ENCODE results near the gene ARHGAP10.

The ARHGAP10 gene

DNA sequence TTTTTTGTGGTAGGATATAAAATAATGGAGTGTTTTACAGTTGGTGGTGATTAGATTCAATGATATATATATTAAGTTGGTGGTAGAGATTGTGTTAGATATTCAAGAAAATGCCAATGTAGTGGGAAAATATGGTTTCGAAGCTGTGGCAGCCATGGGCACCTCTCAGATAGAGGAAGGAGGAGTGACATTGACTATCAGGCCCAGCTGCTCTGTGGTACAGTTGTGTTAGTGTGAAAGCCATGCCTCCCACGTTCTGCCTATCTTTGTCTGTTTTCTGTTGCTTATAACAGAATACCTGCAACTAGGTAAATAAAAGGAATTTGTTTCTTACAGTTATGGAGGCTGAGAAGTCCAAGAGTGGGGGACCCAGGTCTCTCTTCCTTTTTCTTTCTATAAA lies 101.9 kb downstream of the ARHGAP10 start:
- Histone ChIP-seq H4K20me1 (ENCODE audit: control insufficient read depth, insufficient read depth, low read depth, low read length) (no peaks in the 10 kb centered on the region), H3K27ac (ENCODE audit: low read depth, low read length) (no peak overlapping the region)

DNA sequence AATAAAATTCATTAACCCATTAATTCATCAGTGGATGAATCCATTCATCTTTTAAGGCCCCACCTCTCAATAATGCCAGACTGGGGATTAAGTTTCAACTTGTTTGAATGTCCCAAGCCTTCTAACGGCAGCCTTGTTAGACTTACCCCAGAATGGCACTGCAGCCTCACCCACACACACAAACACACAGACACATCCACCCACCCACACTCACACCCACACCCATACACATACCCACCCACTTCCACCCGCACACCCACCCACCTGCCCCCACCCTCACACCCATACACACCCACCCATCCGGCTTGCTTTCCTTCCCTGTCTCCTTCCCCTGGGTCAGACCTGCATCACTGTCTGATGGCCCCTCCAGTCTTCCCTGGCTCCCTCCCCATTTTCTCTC lies 102.6 kb downstream of the ARHGAP10 start:
- H3K4me2 ChIP-seq (ENCODE audit: low read length): no peak overlapping the region
- no peak overlapping the region for H3K27ac ChIP-seq (ENCODE audit: low read depth, low read length)
- no peaks in the 10 kb centered on the region for H3K9me2 ChIP-seq (replicated peaks; ENCODE audit: control insufficient read depth, low read length)
- no peaks in the 10 kb centered on the region for H3K4me1 ChIP-seq (ENCODE audit: control insufficient read depth, low read length)
- no peaks in the 10 kb centered on the region for H3K79me2 ChIP-seq (ENCODE audit: control insufficient read depth, low read length)
- no peaks in the 10 kb centered on the region for H3K36me3 ChIP-seq (ENCODE audit: control insufficient read depth, low read length)
- H3K4me3 ChIP-seq (ENCODE audit: low read length): no peak overlapping the region
- TF ChIP-seq, protein P1, sequence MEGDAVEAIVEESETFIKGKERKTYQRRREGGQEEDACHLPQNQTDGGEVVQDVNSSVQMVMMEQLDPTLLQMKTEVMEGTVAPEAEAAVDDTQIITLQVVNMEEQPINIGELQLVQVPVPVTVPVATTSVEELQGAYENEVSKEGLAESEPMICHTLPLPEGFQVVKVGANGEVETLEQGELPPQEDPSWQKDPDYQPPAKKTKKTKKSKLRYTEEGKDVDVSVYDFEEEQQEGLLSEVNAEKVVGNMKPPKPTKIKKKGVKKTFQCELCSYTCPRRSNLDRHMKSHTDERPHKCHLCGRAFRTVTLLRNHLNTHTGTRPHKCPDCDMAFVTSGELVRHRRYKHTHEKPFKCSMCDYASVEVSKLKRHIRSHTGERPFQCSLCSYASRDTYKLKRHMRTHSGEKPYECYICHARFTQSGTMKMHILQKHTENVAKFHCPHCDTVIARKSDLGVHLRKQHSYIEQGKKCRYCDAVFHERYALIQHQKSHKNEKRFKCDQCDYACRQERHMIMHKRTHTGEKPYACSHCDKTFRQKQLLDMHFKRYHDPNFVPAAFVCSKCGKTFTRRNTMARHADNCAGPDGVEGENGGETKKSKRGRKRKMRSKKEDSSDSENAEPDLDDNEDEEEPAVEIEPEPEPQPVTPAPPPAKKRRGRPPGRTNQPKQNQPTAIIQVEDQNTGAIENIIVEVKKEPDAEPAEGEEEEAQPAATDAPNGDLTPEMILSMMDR (IDR thresholded peaks at IDR 0.05; ENCODE audit: low read depth, low read length, poor library complexity, severe bottlenecking): no peak
- TF ChIP-seq EZH2phosphoT487 (IDR thresholded peaks at IDR 0.05; ENCODE audit: borderline replicate concordance, low read length): no peak
- H3K9me3 ChIP-seq (ENCODE audit: control insufficient read depth, insufficient read depth, low read length): no peaks in the 10 kb centered on the region
- no peaks in the 10 kb centered on the region for H3K27me3 ChIP-seq (ENCODE audit: control insufficient read depth, low read length)
- no peaks in the 10 kb centered on the region for H3F3A ChIP-seq (ENCODE audit: control insufficient read depth, insufficient read depth)
- H4K20me1 ChIP-seq (ENCODE audit: control insufficient read depth, insufficient read depth, low read depth, low read length): no peaks in the 10 kb centered on the region

More for the DNA sequence above, 101.9 kb downstream of the ARHGAP10 start:
- Histone ChIP-seq H3K79me2 (ENCODE audit: control insufficient read depth, low read length) (no peaks in the 10 kb centered on the region), H3K9me3 (ENCODE audit: control insufficient read depth, insufficient read depth, low read length) (no peaks in the 10 kb centered on the region), H3F3A (ENCODE audit: control insufficient read depth, insufficient read depth) (no peaks in the 10 kb centered on the region), H3K36me3 (ENCODE audit: control insufficient read depth, low read length) (no peaks in the 10 kb centered on the region), H3K27me3 (ENCODE audit: control insufficient read depth, low read length) (no peaks in the 10 kb centered on the region), H3K9me2 (replicated peaks; ENCODE audit: control insufficient read depth, low read length) (no peaks in the 10 kb centered on the region), H3K4me2 (ENCODE audit: low read length) (no peak overlapping the region), H3K4me3 (ENCODE audit: low read length) (no peak overlapping the region), H3K4me1 (ENCODE audit: control insufficient read depth, low read length) (no peaks in the 10 kb centered on the region)
- TF ChIP-seq, protein P1 (IDR thresholded peaks at IDR 0.05; ENCODE audit: low read depth, low read length, poor library complexity, severe bottlenecking): no peak
- TF ChIP-seq EZH2phosphoT487 (IDR thresholded peaks at IDR 0.05; ENCODE audit: borderline replicate concordance, low read length): no peak

DNA sequence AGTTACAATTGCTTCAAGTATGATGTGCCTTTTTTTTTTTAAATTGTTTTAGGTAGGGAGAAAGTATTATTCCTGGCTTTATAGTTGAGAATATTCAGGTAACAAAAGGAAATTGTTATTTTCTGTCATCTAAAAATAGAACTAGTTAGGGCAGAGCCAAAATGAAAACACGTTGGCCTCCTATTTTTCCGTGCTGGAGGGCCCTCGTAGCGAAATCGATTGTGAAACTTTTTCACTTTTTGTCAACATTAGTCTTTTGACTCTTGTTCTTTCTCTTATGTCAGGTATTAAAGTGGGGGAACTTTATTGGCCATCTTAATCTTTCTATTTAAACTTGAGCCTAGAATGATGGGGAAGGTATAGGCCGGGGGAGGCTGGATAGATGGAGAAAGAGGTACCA lies 104.9 kb downstream of the ARHGAP10 start:
- Histone ChIP-seq H3K4me3 (ENCODE audit: low read length) (no peak overlapping the region), H3F3A (ENCODE audit: control insufficient read depth, insufficient read depth) (no peaks in the 10 kb centered on the region), H3K9me2 (replicated peaks; ENCODE audit: control insufficient read depth, low read length) (no peaks in the 10 kb centered on the region), H3K4me1 (ENCODE audit: control insufficient read depth, low read length) (no peaks in the 10 kb centered on the region), H3K27ac (ENCODE audit: low read depth, low read length) (no peak overlapping the region), H3K9me3 (ENCODE audit: control insufficient read depth, insufficient read depth, low read length) (no peaks in the 10 kb centered on the region), H3K27me3 (ENCODE audit: control insufficient read depth, low read length) (no peaks in the 10 kb centered on the region), H3K79me2 (ENCODE audit: control insufficient read depth, low read length) (no peaks in the 10 kb centered on the region), H4K20me1 (ENCODE audit: control insufficient read depth, insufficient read depth, low read depth, low read length) (no peaks in the 10 kb centered on the region), H3K4me2 (ENCODE audit: low read length) (no peak overlapping the region), H3K36me3 (ENCODE audit: control insufficient read depth, low read length) (no peaks in the 10 kb centered on the region)
- no peak for TF ChIP-seq EZH2phosphoT487 (IDR thresholded peaks at IDR 0.05; ENCODE audit: borderline replicate concordance, low read length)
- TF ChIP-seq, protein P1 (IDR thresholded peaks at IDR 0.05; ENCODE audit: low read depth, low read length, poor library complexity, severe bottlenecking): no peak

DNA sequence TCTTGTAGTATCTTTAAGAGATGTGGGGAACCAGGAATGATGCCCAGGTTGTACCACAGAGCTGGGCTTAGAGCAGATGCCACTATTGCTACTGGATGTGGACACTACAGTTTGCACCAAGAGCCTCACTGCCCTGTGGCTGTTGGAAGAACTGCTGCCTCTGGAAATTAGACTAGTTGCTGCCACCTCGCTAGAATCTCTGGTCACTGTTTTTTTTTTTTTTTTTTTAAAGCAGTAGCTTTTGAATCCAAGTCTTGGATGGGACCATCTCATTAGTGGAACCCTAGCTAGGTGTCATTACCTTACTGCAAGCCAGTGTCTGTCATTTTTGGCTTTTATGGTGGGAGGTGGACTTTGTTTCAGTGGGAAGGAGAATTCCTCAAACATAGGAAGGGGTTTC lies 105.5 kb downstream of the ARHGAP10 start:
- H3K4me2 ChIP-seq (ENCODE audit: low read length): no peak overlapping the region
- no peaks in the 10 kb centered on the region for H3K9me3 ChIP-seq (ENCODE audit: control insufficient read depth, insufficient read depth, low read length)
- no peaks in the 10 kb centered on the region for H3K27me3 ChIP-seq (ENCODE audit: control insufficient read depth, low read length)
- TF ChIP-seq, protein P1 (IDR thresholded peaks at IDR 0.05; ENCODE audit: low read depth, low read length, poor library complexity, severe bottlenecking): no peak
- TF ChIP-seq EZH2phosphoT487 (IDR thresholded peaks at IDR 0.05; ENCODE audit: borderline replicate concordance, low read length): no peak
- no peaks in the 10 kb centered on the region for H4K20me1 ChIP-seq (ENCODE audit: control insufficient read depth, insufficient read depth, low read depth, low read length)
- H3K9me2 ChIP-seq (replicated peaks; ENCODE audit: control insufficient read depth, low read length): no peaks in the 10 kb centered on the region
- H3K4me3 ChIP-seq (ENCODE audit: low read length): no peak overlapping the region
- H3K79me2 ChIP-seq (ENCODE audit: control insufficient read depth, low read length): no peaks in the 10 kb centered on the region
- no peaks in the 10 kb centered on the region for H3K36me3 ChIP-seq (ENCODE audit: control insufficient read depth, low read length)
- no peaks in the 10 kb centered on the region for H3K4me1 ChIP-seq (ENCODE audit: control insufficient read depth, low read length)
- H3K27ac ChIP-seq (ENCODE audit: low read depth, low read length): no peak overlapping the region
- H3F3A ChIP-seq (ENCODE audit: control insufficient read depth, insufficient read depth): no peaks in the 10 kb centered on the region
